Eye (tissue), 1 donor: Measurements from ENCODE around the gene GUCY2D.
A peak's percentile ranks its signal among the peaks of the same experiment; 100 is the strongest.
"Not testable (repeated sequence)": the region's sequence is repeated elsewhere in the genome, so short reads cannot be mapped to it uniquely, and the experiment has no call there.

ENCODE experiments used
- DNase-seq: peaks from one replicate; pipeline ENCODE4 v3.0.0-alpha.2; 2015

GUCY2D gene

GRCh38 chr17:8019166-8019565, 16.8 kb downstream of the GUCY2D start:
- no peak for DNase-seq

GRCh38 chr17:8019665-8020650, 17.5 kb downstream of the GUCY2D start:
- DNase-seq: no peak

DNA sequence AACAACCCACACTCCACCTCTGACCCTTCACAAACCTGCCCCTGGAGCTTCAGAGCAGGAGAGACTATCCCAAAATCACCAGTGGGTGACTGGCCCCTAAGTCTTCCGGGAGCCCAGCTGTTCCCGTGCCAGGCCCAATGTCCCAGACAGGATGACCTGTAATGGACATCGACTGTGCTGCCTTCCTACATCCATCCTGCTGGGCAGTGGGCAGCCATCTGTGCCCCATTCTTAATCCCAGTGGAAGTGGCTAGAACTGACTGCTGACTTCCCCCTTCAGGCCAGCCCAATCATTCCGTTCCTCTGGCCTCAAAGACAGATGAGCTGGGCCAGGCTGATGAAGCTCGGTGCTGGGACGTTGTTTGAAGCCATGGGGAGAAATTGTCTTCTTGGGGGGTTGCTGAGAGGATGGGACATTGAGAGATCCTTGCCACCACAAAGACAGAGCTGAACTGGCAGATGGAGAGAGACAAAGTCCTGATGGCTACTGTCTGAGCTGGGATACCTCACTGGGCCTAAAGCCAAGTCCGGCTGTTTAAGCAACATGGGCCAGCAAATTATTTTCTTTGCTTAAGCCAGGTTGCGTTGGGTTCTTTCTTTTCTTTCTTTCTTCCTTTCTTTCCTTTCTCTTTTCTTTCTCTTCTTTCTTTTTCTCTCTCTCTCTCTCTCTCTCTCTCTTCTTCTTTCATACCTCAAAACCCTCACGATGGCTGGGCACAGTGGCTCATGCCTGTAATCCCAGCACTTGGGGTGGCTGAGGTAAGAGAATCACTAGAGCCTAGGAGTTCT, 18.6 kb downstream of the GUCY2D start:
- DNase-seq: no peak

GRCh38 chr17:8021565-8022359, 19.3 kb downstream of the GUCY2D start:
- DNase-seq: no peak

- DNase-seq: no peak
Measured at GRCh38 chr17:8022360-8023003, 20.1 kb downstream of the GUCY2D start.

DNA sequence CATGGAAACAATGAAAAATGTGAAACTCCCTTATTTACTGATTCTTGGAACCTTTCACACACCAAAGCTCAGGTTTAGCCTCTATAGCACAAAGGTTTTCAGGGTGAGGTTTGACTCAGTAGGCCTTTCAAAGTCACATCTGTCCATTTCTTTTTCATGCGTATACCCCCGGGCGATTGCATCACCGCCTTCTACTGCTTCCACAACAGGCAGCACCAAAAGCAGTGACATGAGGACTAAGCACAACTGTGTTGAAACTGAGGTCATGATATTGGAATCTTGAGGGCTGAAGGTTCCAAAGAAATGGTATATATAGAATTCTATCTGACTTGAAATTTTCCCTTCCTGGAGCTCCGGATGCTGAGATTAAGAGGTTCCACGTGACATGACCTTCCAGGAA, 21.7 kb downstream of the GUCY2D start:
- DNase-seq: not testable (repeated sequence)

DNA sequence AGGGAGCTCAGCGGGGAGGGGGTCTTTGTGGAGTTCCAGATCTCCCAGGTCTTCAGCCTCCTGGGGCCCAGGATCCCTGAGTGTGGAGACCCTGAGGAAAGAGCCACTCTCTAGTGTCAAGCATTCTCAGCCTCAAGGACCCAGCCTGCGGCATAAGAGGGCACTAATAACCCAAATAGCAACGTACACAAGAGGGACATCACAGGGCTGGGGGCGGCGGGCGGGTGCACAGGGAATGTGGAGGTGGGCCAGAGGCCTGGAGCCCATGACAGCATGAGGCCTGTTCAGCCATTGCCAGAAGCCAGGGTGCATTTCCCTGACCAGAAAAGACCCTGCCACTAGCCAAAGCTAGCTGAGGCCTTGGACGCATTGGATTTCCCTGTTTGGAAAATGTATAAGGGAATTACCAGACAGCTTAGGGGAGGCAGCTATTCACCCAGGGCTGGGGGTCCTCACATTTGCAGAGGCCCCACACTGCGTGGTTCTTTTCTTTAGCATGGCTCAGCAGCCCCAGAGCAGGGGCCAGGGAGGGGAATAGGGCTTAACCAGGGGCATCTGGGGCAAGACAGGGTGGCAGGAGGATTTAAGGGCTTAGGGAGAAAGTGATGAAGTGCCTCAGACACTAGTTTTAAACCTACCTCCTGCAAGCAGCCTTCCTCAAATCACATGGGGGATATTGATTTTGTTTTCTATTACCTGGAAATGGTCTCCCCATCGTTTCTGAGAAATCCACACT, 22.9 kb downstream of the GUCY2D start:
- no peak for DNase-seq

DNA sequence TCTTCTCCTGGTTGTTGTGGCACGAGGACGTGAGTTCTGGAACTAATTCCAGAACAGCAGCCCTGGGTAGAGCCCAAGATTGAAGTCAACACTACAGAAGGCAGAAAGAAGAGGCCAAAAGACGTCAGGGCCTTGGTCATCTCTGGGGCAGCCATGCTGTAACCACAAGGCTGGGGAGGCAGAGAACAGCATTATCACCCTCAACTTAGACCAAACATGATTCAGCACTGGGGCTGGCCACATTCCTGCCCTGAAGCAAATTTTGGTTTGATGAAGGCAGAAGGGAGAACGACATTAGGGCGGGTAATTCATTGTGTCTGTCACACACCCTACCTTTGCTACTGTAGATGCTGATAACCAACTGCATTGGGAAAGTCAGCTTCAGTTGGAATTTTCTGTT, 26.7 kb downstream of the GUCY2D start:
- DNase-seq: no peak

DNA sequence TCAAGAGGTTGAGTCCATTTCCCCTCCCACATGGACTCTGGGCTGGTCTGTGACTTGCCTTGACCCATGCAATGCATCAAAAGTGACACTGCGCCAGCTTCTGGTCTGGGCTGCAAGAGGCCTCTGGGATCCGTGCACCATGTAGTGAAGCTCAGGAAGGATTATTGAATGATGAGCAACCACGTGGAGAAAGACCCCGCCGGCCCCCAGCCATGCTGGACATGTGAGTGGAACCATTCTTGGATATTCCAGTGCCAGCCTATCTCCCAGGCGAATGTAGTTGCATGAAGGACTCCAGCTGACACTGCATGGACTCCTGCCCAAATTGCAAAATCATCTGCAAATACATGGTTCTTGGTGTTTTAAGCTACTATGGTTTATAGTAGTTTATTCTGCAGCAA, 28.8 kb downstream of the GUCY2D start:
- DNase-seq: no peak

GRCh38 chr17:8031950-8032349, 29.5 kb downstream of the GUCY2D start:
- no peak for DNase-seq

GRCh38 chr17:8032442-8032841, 30.0 kb downstream of the GUCY2D start:
- no peak for DNase-seq

DNA sequence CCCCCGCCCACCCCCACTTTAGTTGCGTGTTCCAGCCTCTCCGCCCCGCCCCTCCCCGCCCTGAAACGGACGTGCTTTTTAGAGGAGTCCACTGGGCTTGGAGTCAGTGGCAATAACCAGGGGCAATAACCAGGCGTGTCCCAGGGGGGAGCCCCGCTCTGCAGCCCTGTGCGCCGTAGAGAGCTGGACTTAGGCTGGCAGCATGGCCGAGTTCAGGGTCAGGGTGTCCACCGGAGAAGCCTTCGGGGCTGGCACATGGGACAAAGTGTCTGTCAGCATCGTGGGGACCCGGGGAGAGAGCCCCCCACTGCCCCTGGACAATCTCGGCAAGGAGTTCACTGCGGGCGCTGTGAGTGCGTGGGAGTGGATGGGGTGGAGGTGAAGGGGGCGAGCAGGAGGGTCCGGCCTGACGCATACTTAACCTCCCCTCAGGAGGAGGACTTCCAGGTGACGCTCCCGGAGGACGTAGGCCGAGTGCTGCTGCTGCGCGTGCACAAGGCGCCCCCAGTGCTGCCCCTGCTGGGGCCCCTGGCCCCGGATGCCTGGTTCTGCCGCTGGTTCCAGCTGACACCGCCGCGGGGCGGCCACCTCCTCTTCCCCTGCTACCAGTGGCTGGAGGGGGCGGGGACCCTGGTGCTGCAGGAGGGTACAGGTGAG, 36.7 kb downstream of the GUCY2D start, which contains the start of gene ALOX15B:
Gene ALOX15B, plus strand, starts transcription at position 106 of the 657 bp plus-strand sequence. Its CDS starts 97 bp downstream, at position 203.
- DNase-seq: peak; percentile 22

- DNase-seq: no peak
Measured at GRCh38 chr17:8039611-8040168, 37.3 kb downstream of the GUCY2D start.

DNA sequence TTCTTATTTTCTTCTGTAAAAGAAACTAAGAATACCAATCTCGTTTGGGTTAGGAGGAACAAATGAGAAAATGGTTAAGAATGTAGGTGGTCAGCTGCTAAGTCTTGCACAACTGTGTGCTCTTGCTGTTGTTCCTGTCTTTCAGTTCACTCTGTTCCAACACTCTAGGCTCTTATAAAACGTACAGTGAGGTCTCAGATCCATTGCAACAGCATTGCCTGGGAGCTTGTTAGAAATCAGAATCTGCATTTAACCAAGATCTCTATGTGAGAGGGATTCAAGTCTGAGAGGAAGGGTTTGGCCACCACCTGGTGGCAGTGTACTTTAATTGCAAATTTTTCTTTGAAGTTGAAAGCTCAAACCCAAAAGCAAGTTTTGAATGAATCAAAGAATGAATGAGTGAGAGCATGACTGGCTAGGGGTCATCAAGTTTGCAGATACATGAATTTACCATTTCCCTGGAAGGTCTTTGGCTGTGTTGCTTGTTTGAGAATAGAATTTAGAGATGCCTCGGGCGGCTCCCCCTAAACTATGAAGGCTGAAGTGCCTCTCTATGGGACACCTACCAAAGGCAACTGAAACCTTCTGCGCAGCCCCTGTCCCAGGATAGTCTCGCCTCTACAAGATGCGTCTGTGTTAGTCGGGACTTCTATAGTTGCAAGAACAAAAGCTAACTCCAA, 39.0 kb downstream of the GUCY2D start:
- peak; percentile 63 for DNase-seq

DNA sequence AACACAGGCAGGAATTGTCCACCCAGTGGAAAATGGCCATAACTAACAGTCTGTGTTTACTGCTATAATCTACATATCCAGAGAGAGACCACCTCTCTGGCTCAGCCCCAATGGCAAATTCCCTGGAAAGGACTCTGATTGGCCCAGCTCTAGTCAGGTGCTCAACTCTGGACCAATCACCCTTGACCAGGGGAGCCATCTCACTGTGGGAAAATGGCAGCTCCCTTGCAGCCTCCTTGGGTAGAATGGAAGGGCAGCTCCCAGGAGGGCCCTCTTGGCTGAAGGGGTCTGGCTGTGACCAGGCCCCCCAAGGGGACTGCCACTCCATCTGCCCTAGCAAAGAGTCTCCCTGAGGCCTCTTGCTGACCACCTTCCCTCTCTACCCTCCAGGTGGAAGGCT, 39.6 kb downstream of the GUCY2D start:
- no peak for DNase-seq

DNA sequence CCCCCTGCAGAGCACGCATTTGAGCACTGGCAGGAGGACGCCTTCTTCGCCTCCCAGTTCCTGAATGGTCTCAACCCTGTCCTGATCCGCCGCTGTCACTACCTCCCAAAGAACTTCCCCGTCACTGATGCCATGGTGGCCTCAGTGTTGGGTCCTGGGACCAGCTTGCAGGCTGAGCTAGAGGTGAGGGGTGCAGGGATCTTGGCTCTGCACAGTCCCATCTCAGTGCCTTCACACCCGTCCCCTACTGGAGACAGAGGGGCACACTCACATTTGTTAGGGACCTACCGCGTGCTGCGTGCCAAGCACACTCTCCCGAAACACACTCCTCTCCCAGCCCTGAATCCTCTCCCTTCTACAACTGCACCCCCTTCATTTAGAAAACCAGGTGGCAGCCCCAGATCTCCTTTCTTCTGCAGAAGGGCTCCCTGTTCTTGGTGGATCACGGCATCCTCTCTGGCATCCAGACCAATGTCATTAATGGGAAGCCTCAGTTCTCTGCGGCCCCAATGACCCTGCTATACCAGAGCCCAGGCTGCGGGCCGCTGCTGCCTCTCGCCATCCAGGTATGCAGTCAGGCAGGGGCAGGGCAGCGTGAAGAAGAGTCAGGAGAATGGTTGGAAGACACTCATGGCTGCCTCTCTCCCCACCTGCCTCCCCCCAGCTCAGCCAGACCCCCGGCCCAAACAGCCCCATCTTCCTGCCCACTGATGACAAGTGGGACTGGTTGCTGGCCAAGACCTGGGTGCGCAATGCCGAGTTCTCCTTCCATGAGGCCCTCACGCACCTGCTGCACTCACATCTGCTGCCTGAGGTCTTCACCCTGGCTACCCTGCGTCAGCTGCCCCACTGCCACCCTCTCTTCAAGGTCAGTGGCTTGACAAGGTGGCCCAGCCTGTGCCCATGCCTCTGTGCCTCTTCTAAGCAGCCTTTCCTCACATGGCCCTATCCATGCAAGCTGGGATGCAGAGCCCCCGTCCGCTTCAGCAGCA, 42.7 kb downstream of the GUCY2D start:
- no peak for DNase-seq

DNA sequence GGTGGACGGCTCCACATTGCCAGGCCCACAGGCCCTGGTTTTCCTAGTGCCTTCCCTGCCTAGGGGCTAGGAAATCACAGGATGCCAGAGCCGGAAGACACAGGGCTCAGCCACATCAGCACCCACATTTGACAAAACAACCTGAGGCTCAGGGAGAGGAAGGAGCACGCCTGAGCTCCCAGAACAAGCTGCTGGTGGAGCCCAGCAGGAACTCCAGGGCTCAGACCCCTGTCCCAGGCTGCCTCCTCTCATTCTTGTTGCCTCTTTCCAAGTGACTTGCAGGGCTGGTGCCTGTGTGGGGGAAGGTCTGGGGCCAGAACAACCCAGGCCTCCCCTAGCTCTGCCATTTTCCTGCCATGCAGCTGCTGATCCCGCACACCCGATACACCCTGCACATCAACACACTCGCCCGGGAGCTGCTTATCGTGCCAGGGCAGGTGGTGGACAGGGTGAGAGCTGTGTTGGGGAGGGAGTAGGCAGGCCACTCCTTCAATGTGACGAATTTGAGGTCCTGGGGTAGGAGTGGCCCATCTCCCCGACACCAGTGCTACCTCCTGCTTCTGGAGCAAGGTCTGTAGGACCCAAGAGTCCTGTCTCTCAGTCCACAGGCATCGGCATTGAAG, 44.0 kb downstream of the GUCY2D start:
- no peak for DNase-seq
